T-helper 2 cell treated with Interferon-gamma antibody and Interleukin-4, amounts not matched to agents 100 ng/mL and 5 ng/mL, for 36 hours (primary cell): ENCODE measurements around the gene MORC4. TPM values are rescaled to one million over a fixed set of nuclear protein-coding genes. Genes with fewer than 3 reads are reported as not detected.

Experiments used
- intact Hi-C: fragments of 100-400 bp; cut with micrococcal nuclease; formaldehyde crosslinking; loops from one replicate; pipeline ENCODE4 v1.15.1; 2023
- total RNA-seq: library from RNA; stranded (reverse); gene quantifications from 2 replicates; pipeline ENCODE4 v1.2.3, GENCODE V29; 2022

Gene MORC4
- total RNA-seq, 1 donor from 2014 or later, result 6.0 TPM

- intact Hi-C loops, result no loop called here
Measured at GRCh38 chrX:106954041-106954440, 46.0 kb downstream of the MORC4 start.

- intact Hi-C loops, result no loop called here
Measured at GRCh38 chrX:106952988-106953387, 47.0 kb downstream of the MORC4 start.

- intact Hi-C loops, result no loop called here
Measured at GRCh38 chrX:106952538-106952937, 47.5 kb downstream of the MORC4 start.

GRCh38 chrX:106952089-106952488 is 47.9 kb downstream of the MORC4 start:
- intact Hi-C loops, result no loop called here

- intact Hi-C loops, result no loop called here
Measured at GRCh38 chrX:106951230-106951629, 48.8 kb downstream of the MORC4 start.

- intact Hi-C loops, result no loop called here
Measured at GRCh38 chrX:106950381-106950780, 49.6 kb downstream of the MORC4 start.

GRCh38 chrX:106949366-106949765 is 50.6 kb downstream of the MORC4 start:
- intact Hi-C loops, result loop anchor here (10.0 kb wide), 1 partner anchor 55 kb away; no protein-coding TSS in a partner anchor

GRCh38 chrX:106948641-106949040 is 51.4 kb downstream of the MORC4 start:
- intact Hi-C loops, result loop anchor here (10.0 kb wide), 1 partner anchor 54 kb away; no protein-coding TSS in a partner anchor

GRCh38 chrX:106946464-106946863 is 53.5 kb downstream of the MORC4 start:
- intact Hi-C loops, result loop anchor here (10.0 kb wide), 1 partner anchor 52 kb away; no protein-coding TSS in a partner anchor

GRCh38 chrX:106940068-106940467 is 59.9 kb downstream of the MORC4 start:
- intact Hi-C loops, result loop anchor here (10.0 kb wide), 1 partner anchor 45 kb away; no protein-coding TSS in a partner anchor

GRCh38 chrX:106939566-106939965 is 60.4 kb downstream of the MORC4 start:
- intact Hi-C loops, result no loop called here

GRCh38 chrX:106936246-106936645 is 63.8 kb downstream of the MORC4 start:
- intact Hi-C loops, result no loop called here

GRCh38 chrX:106935175-106935574 is 64.8 kb downstream of the MORC4 start:
- intact Hi-C loops, result no loop called here

- intact Hi-C loops, result no loop called here
Measured at GRCh38 chrX:106933538-106933961, 66.5 kb downstream of the MORC4 start.

- intact Hi-C loops, result no loop called here
Measured at GRCh38 chrX:106932960-106933537, 67.0 kb downstream of the MORC4 start.

GRCh38 chrX:106932492-106932923 is 67.5 kb downstream of the MORC4 start:
- intact Hi-C loops, result no loop called here

- intact Hi-C loops, result no loop called here
Measured at GRCh38 chrX:106931831-106932491, 68.1 kb downstream of the MORC4 start.

GRCh38 chrX:106928227-106928626 is 71.8 kb downstream of the MORC4 start:
- intact Hi-C loops, result no loop called here

GRCh38 chrX:106927700-106928099 is 72.3 kb downstream of the MORC4 start:
- intact Hi-C loops, result no loop called here

GRCh38 chrX:106927023-106927422 is 73.0 kb downstream of the MORC4 start:
- intact Hi-C loops, result no loop called here

GRCh38 chrX:106921637-106922036 is 78.4 kb downstream of the MORC4 start:
- intact Hi-C loops, result no loop called here

- intact Hi-C loops, result no loop called here
Measured at GRCh38 chrX:106919932-106920452, 80.0 kb downstream of the MORC4 start, which contains the start of gene CLDN2. Gene CLDN2 (plus strand): TSS chrX:106920402. CDS start chrX:106928229, 7,827 bp downstream.
